Gastroesophageal sphincter (tissue), 4 donors: ENCODE measurements around the gene PCDHGC5. TPM values are rescaled to one million over a fixed set of nuclear protein-coding genes. Genes with fewer than 3 reads are reported as not detected.
A peak's percentile ranks its signal among the peaks of the same experiment; 100 is the strongest.

Experiments used
- ATAC-seq: fragments of 150-250 bp; one replicate; pipeline ENCODE4 v1.9.1; 2016; ENCODE audit warnings: mild to moderate bottlenecking, moderate library complexity
- H3K27ac ChIP-seq, 4 donors: fragments of 200-600 bp; sonication (generic) in 3 of 4; 1 replicate in 3 of 4; 2 replicates in 1 of 4; pipeline ENCODE4 v1.5.1; 2016 to 2019
- H3K27me3 ChIP-seq: fragments of 200-600 bp; sonication (generic); one replicate; pipeline ENCODE4 v1.5.1; 2019
- H3K36me3 ChIP-seq, 2 donors: fragments of 200-600 bp; sonication (generic); one replicate each; pipeline ENCODE4 v1.5.1; 2019; ENCODE audit warnings: control low read depth in 1 of 2
- H3K4me1 ChIP-seq, 3 donors: fragments of 200-600 bp; sonication (generic); 1 replicate in 2 of 3; 2 replicates in 1 of 3; pipeline ENCODE4 v1.5.1; 2016 to 2019; ENCODE audit warnings: control low read depth in 2 of 3
- H3K4me3 ChIP-seq, 2 donors: fragments of 200-600 bp; sonication (generic); one replicate each; pipeline ENCODE4 v1.5.1; 2019; ENCODE audit warnings: mild to moderate bottlenecking in 1 of 2, moderate library complexity in 1 of 2
- H3K9me3 ChIP-seq, 3 donors: fragments of 200-600 bp; sonication (generic); one replicate each; pipeline ENCODE4 v1.5.1; 2017 to 2019; ENCODE audit warnings: control low read depth in 2 of 3
- EP300 ChIP-seq: sonication (generic); formaldehyde crosslinking; IDR thresholded peaks from one replicate; pipeline ENCODE4 v1.6.1; 2017; ENCODE audit warnings: antibody characterized with exemption, mild to moderate bottlenecking
- POLR2A ChIP-seq, 2 donors: fragments of 450-650 bp; IDR thresholded peaks; one replicate each; pipeline ENCODE4 v1.6.1; 2017; ENCODE audit warnings: antibody characterized with exemption in 2 of 2, mild to moderate bottlenecking in 2 of 2, moderate library complexity in 1 of 2
- POLR2AphosphoS5 ChIP-seq: sonication (generic); formaldehyde crosslinking; IDR thresholded peaks from one replicate; pipeline ENCODE4 v1.6.1; 2017; ENCODE audit warnings: antibody characterized with exemption
- WGBS, 2 donors: methylation state at CpG; one replicate each; pipeline ENCODE4 v1.1.5; 2018; ENCODE audit warnings: low coverage in 1 of 2; 5-methylcytosine and 5-hydroxymethylcytosine counted together
- total RNA-seq, 4 donors: library from RNA; depleted of rRNA; stranded (reverse); fragments of >200 nt; gene quantifications; one replicate each; pipeline ENCODE4 v1.1.0, GENCODE V29; 2016
- TF ChIP-seq, protein P1 (sequence below), 4 experiments: fragments of 200-600 bp in 2 of 4; fragments of 450-650 bp in 2 of 4; sonication (generic) in 1 of 4; IDR thresholded peaks; one replicate each; pipeline ENCODE4 v1.5.1; 2017 to 2019; ENCODE audit warnings: antibody characterized with exemption in 4 of 4, mild to moderate bottlenecking in 2 of 4, moderate library complexity in 2 of 4

Gene PCDHGC5
- 1 to 10 TPM in 3 of 4 donors, under 1 TPM in 1; 0.07 to 5.1 (median 1.8) TPM for total RNA-seq

DNA sequence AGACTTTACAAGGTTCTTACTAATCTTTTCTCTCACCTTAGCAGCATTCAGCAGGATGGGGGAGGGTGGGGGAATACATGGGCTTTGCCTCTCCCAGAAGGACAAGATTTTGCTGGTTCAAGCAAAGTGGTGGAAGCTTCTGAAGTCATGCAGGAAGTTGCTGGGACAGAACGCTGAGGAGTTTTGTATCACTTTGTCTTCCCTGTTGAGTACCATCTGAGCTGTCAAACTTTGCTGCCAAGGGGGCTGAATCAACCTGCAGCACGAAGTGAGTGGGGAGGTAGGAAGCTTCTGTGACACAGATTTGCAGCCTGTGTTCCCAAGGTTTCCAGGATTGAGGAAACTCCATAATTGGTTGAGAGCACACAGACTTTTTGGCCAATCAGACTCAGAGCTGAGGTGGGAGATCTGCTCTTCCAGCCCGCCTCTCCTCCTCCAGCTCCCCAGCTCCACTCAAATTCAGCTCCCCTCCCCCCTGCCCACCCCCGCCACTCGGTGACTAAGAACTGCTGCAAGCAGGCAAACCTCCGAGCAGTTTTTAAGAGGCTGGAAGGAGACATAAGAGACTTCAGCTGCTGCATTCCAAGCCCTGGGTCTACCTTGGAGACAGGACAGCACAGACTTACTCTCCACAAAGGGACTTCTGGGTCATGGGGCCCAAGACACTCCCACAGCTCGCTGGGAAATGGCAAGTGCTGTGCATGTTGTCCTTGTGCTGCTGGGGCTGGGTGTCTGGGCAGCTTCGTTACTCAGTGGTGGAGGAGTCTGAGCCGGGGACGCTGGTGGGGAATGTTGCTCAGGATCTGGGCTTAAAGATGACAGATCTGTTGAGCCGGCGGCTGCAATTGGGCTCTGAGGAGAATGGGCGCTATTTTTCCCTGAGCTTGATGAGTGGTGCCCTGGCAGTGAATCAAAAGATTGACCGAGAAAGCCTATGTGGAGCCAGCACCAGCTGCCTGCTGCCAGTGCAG, at the start of gene PCDHGC5:
Gene PCDHGC5, plus strand, starts transcription at position 491 of the 971 bp plus-strand sequence. Its CDS starts 160 bp downstream, at position 651.
- WGBS, 2 donors, result 7 to 56% methylated on average over 5 to 7 of the region's 14 CpGs
- Histone ChIP-seq H3K4me3 (no peak within 1 kb of the TSS), H3K4me1 (peaks cover 0 to 76% (median 14%) of the 10 kb centered on the region in 3 donors), H3K27ac (peak within 1 kb of the TSS in 1 of 4 donors; percentile 4), H3K9me3 (no peaks in the 10 kb centered on the region), H3K27me3 (no peaks in the 10 kb centered on the region), H3K36me3 (peaks cover 0 to 48% of the 10 kb centered on the region in 2 donors)
- TF ChIP-seq POLR2A (IDR thresholded peaks at IDR 0.05), result no peak
- TF ChIP-seq, protein P1, sequence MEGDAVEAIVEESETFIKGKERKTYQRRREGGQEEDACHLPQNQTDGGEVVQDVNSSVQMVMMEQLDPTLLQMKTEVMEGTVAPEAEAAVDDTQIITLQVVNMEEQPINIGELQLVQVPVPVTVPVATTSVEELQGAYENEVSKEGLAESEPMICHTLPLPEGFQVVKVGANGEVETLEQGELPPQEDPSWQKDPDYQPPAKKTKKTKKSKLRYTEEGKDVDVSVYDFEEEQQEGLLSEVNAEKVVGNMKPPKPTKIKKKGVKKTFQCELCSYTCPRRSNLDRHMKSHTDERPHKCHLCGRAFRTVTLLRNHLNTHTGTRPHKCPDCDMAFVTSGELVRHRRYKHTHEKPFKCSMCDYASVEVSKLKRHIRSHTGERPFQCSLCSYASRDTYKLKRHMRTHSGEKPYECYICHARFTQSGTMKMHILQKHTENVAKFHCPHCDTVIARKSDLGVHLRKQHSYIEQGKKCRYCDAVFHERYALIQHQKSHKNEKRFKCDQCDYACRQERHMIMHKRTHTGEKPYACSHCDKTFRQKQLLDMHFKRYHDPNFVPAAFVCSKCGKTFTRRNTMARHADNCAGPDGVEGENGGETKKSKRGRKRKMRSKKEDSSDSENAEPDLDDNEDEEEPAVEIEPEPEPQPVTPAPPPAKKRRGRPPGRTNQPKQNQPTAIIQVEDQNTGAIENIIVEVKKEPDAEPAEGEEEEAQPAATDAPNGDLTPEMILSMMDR (IDR thresholded peaks at IDR 0.05), result no peak
- TF ChIP-seq EP300, result no peak
- TF ChIP-seq POLR2AphosphoS5, result no peak
- no peak for ATAC-seq

DNA sequence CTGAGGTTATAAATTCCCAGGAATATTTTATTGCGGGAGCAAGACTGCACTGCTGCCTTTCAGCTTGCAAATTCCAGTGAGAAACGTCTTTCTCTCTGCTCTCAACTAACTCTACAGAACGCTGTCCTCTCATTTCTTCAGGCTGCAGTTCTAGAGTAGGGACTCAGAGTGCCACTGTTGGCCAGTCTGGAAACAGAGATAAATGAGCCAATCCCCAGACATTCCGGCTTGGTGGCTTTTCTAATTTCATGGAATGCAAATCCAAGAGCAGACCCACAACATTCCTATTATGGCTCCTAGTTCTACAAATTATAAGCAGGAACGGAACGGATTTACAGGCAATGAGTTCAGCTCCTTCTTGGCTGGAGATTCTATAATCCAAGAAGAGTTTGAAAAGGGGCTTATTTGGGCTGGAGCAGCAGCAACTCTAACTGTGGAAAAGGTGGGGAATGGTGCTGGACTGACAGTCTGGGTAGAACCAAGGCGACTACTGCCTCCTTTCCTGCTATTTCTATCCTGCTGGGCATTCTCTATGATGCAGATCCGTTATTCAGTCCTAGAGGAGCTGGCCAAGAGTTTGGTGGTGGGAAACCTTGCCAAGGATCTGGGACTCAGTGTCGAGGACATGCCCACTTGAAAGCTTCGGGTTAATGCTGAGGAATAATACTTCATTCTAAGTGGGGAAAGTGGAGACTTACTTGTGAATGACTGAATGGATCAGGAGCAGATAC, 49.3 kb upstream of the PCDHGC5 start:
- WGBS, 2 donors, result 63 to 75% methylated on average over 7 of the region's 10 CpGs
- Histone ChIP-seq H3K9me3 (peaks cover 0 to 92% (median 2%) of the 10 kb centered on the region in 3 donors), H3K27me3 (no peaks in the 10 kb centered on the region), H3K27ac (no peak overlapping the region), H3K4me3 (no peak overlapping the region), H3K4me1 (no peaks in the 10 kb centered on the region), H3K36me3 (peaks cover 0 to 19% of the 10 kb centered on the region in 2 donors)
- TF ChIP-seq, protein P1 (IDR thresholded peaks at IDR 0.05), result no peak
- no peak for TF ChIP-seq EP300
- TF ChIP-seq POLR2AphosphoS5, result no peak
- no peak for TF ChIP-seq POLR2A (IDR thresholded peaks at IDR 0.05)
- ATAC-seq, result no peak

DNA sequence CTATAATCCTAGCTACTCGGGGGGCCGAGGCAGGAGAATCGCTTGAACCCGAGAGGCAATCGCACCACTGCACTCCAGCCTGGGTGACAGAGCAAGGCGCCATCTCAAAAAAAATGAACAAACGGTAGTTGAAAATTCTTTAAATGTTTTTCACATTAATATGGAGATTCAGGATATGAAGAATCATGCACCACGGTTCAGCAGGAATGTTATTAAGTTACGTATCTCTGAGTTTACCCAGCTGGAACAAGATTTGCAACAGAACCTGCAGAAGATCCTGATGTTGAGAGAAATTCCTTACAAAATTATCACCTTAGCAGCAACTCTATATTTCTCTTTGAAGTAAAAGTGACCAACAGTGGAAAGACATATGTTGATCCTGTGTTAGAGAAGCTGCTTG, 48.5 kb upstream of the PCDHGC5 start:
- H3K27me3 ChIP-seq, result no peaks in the 10 kb centered on the region
- ATAC-seq, result no peak
- H3K4me1 ChIP-seq, result no peaks in the 10 kb centered on the region
- peaks cover 0 to 92% (median 2%) of the 10 kb centered on the region in 3 donors for H3K9me3 ChIP-seq
- H3K27ac ChIP-seq, result no peak overlapping the region
- H3K36me3 ChIP-seq, result peaks cover 0 to 19% of the 10 kb centered on the region in 2 donors
- TF ChIP-seq, protein P1 (IDR thresholded peaks at IDR 0.05), result no peak
- TF ChIP-seq POLR2A (IDR thresholded peaks at IDR 0.05), result no peak
- TF ChIP-seq POLR2AphosphoS5, result no peak
- TF ChIP-seq EP300, result no peak
- no peak overlapping the region for H3K4me3 ChIP-seq
- 94 to 95% methylated on average over 8 to 9 of the region's 9 CpGs for WGBS, 2 donors

DNA sequence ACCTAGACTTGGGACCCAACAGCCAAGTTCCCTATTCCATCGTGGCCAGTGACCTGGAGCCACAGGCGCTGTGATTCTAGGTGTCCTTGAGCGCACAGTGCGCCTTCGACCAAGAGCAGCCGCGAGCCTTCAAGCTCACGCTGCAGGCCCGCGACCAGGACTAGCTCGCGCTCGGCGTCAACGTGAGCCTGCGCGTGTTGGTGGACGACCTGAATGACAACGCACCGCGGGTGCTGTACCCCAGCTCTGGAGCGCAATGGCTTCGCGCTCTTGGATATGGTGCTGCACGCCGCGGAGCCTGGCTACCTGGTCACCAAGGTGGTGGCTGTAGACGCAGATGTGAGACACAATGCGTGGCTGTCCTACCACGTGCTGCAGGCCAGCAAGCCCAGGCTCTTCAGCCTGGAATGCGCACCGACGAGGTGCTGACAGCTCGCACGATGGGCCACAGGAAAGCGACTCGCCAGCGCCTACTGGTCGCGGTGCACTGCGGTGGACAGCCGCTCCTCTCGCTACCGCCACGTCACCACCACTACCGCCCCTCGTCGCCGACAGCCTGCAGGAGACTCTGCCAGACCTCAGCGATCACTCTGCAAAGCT, 47.2 kb upstream of the PCDHGC5 start:
- no peaks in the 10 kb centered on the region for H3K4me1 ChIP-seq
- 43 to 47% methylated on average over 9 to 19 of the region's 50 CpGs for WGBS, 2 donors
- H3K4me3 ChIP-seq, result no peak overlapping the region
- no peak overlapping the region for H3K27ac ChIP-seq
- peaks cover 0 to 19% of the 10 kb centered on the region in 2 donors for H3K36me3 ChIP-seq
- TF ChIP-seq POLR2AphosphoS5, result no peak
- TF ChIP-seq EP300, result no peak
- H3K9me3 ChIP-seq, result peaks cover 0 to 90% (median 0%) of the 10 kb centered on the region in 3 donors
- no peaks in the 10 kb centered on the region for H3K27me3 ChIP-seq
- no peak for ATAC-seq

DNA sequence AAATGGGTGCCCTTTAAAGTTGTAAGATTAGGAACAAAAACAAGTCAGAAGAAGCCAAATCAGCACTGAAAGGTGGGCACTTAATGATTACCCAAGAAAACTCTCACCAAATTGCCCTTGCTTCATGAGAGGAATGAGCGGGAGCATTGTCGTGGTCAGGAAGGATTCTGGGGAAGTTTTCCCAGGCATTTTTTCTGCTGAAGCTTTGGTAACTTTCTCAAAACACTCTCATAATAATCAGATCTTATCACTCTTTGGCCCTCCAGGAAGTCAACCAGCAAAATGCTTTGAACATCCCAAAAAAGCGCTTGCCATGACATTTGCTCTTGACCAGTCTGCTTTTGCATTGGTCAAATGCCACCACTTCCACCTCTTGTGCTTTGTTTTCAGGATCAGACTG, 23.5 kb upstream of the PCDHGC5 start:
- Histone ChIP-seq H3K27me3 (no peaks in the 10 kb centered on the region), H3K36me3 (peaks cover 0 to 7% of the 10 kb centered on the region in 2 donors), H3K27ac (no peak overlapping the region), H3K9me3 (no peaks in the 10 kb centered on the region), H3K4me3 (no peak overlapping the region), H3K4me1 (no peaks in the 10 kb centered on the region)
- no peak for ATAC-seq
- TF ChIP-seq, protein P1 (IDR thresholded peaks at IDR 0.05), result no peak
- TF ChIP-seq POLR2AphosphoS5 (no peak), EP300 (no peak), POLR2A (IDR thresholded peaks at IDR 0.05) (no peak)
- WGBS, 2 donors, result 91 to 100% methylated on average over 3 of the region's 3 CpGs
